ENCODE results near the gene RERE.
"Not testable (repeated sequence)": the region's sequence is repeated elsewhere in the genome, so short reads cannot be mapped to it uniquely, and the experiment has no call there.

The RERE gene

DNA sequence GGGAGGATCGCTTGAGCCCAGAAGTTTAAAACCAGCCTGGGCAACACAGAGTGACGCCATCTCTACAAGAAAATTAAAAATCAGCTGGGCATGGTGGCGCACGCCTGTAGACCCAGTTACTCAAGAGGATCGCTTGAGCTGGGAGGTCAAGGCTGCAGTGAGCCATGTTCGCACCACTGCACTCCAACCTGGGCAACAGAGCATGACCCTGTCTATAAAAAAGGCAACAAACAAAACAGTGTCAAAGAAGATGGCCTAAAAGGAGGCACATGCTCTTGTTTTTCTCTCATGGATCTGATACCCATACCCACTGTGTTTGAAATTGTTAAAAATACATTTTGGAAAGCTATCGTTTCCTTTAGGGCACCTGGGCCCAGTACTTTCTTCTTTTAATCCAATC is 307.9 kb downstream of the RERE start:
- DNase-seq (ENCODE audit: low spot score): no peak

- DNase-seq (ENCODE audit: low spot score): no peak
These were observed 310.3 kb downstream of the RERE start for GRCh38 chr1:8506995-8507615.

- no peak for DNase-seq (ENCODE audit: low spot score)
These were observed 311.0 kb downstream of the RERE start for GRCh38 chr1:8506456-8506855.

- DNase-seq (ENCODE audit: low spot score): no peak
These were observed 313.6 kb downstream of the RERE start for GRCh38 chr1:8503842-8504241.

DNA sequence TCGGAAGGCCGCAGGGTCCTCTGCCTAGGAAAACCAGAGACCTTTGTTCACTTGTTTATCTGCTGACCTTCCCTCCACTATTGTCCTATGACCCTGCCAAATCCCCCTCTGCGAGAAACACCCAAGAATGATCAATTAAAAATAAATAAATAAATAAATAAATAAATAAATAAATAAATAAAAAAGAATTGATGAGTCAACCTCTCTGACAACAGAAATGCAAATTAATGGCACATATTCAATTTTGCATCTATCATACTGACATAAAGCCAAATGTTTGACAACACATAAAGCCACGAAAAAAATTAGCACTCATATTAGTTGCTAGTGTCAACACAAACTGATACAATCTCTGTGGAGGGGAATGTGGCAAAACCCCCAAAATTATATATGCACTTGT is 314.5 kb downstream of the RERE start:
- not testable (repeated sequence) for DNase-seq (ENCODE audit: low spot score)

GRCh38 chr1:8497210-8497819 is 320.1 kb downstream of the RERE start:
- DNase-seq (ENCODE audit: low spot score): no peak

- no peak for DNase-seq (ENCODE audit: low spot score)
These were observed 321.0 kb downstream of the RERE start for GRCh38 chr1:8496473-8496872.

DNA sequence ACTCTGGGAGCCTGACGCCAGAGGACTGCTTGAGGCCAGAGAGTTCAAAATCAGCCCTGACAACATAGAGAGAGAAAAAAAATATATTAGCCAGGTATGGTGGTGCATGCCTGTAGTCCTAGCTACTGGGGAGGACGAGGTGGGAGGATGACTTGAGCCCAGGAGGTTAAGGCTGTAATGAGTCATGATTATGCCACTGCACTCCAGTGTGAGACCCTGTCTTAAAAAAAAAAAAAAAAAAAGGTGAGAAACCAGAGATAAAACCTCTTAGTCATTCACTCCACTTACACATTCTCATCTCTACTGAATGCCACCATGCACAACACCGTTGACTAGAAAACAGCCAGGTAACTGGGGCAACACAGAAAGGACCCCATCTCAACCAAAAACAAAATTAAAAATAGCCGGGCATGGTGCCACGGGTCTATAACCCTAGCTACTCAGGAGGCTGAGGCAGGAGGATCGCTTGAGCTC is 321.5 kb downstream of the RERE start:
- no peak for DNase-seq (ENCODE audit: low spot score)

DNA sequence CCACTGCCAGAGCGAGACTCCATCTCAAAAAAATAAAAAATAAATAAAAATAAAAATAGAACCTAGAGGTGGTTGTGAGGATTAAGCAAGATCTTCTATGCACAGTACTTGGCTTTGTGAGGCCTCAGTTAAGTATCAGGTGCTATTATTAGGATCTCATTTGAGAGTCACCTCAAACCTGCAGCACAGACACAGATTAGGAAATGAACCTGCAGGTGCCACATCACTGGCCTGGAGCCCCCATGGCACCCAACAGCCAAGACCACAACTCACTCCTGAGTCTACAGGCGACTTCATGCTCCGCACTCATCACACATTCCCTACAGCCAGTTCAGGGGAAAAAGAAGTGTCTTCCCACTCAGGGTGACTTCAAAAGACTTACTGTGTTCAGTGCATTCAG is 322.8 kb downstream of the RERE start:
- no peak for DNase-seq (ENCODE audit: low spot score)

- DNase-seq (ENCODE audit: low spot score): no peak
These were observed 323.4 kb downstream of the RERE start for GRCh38 chr1:8493916-8494540.

GRCh38 chr1:8487249-8487648 is 330.2 kb downstream of the RERE start:
- DNase-seq (ENCODE audit: low spot score): no peak

DNA sequence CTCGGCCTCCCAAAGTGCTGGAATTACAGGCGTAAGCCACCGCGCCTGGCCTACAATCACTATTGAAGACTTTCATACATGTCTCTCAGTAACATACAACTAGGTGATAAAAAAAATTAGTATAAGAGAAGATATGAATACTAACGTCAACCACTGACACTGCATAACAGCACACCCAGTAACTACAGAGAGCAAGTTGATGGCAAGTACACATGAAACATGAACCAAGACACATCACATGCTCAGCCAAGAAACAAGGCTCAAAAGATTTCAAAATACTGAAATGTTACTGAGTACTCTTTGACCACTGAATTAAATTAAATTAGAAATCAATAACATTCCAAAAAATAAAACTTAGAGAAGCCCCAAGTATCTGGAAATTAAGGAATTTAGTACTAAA is 331.4 kb downstream of the RERE start:
- DNase-seq (ENCODE audit: low spot score): no peak

DNA sequence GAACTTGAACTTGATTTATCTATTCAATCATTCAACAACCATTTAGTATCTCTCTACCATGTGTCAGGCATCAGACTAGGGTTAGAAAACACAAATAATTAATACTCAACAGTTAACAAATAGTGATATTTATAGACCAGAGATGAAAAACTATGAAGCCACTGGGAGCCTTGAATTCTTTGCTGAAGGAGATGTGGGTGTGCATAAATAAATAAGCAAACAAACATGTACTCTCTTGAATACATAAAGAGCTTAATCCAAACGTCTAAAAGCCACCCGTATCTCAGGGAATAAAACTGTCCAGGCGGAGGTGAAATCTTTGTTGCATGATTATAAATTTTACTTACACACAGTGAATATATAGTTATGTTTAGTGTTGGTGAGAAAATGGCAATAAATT is 333.9 kb downstream of the RERE start:
- DNase-seq (ENCODE audit: low spot score): no peak

GRCh38 chr1:8482979-8483381 is 334.5 kb downstream of the RERE start:
- DNase-seq (ENCODE audit: low spot score): no peak

- no peak for DNase-seq (ENCODE audit: low spot score)
These were observed 335.6 kb downstream of the RERE start for GRCh38 chr1:8481650-8482380.

DNA sequence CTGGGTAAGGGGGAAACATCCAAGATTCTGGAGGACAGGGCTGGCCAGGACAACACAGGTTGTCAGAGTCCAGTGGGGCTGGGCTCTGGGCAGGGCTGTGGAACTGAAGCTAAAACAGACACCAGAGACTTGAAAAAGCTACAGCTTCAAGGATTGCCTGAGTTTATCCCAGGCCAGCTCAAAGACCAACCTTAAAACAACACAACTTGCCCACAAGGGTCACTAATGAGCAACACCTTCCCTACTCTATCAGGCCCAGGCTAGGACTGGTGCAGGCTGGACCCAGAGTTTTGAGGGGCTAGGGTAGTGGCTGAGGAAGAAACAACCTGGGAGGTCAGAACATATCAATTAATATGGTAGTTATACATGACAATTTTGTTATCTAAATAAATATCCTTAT is 338.9 kb downstream of the RERE start:
- DNase-seq (ENCODE audit: low spot score): no peak

- no peak for DNase-seq (ENCODE audit: low spot score)
These were observed 339.5 kb downstream of the RERE start for GRCh38 chr1:8477983-8478362.

- no peak for DNase-seq (ENCODE audit: low spot score)
These were observed 340.1 kb downstream of the RERE start for GRCh38 chr1:8477166-8477982.

- DNase-seq (ENCODE audit: low spot score): no peak
These were observed 341.4 kb downstream of the RERE start for GRCh38 chr1:8476006-8476405.

- DNase-seq (ENCODE audit: low spot score): no peak
These were observed 343.1 kb downstream of the RERE start for GRCh38 chr1:8474369-8474768.

DNA sequence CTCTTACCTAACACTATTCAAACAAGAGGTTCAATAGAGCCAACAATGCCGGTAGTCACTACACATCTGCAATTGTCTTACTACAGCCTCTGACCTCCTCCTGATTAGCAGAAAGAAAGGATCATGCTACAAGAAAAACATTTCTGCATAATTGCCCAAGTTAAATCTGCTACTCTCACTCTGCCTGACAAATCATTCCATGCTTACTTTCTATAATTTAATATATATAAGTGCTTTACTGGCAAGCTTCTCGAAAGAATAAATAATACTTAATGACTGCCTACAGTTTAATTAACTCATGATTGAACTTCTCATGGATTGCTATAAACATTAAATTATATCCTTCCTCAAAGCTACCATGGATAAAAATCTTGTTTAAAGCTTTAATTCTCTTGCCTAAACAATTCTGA is 343.5 kb downstream of the RERE start:
- DNase-seq (ENCODE audit: low spot score): no peak

All from iPS-NIHi11 (cell line).